Gastroesophageal sphincter (tissue), 4 donors: Measurements from ENCODE around the gene RPGRIP1. TPM values are rescaled to one million over a fixed set of nuclear protein-coding genes. Genes with fewer than 3 reads are reported as not detected.
A peak's percentile ranks its signal among the peaks of the same experiment; 100 is the strongest.

Experiments
- ATAC-seq: fragments of 150-250 bp; one replicate; pipeline ENCODE4 v1.9.1; 2016; ENCODE audit warnings: mild to moderate bottlenecking, moderate library complexity
- H3K27ac ChIP-seq, 4 donors: fragments of 200-600 bp; sonication (generic) in 3 of 4; 1 replicate in 3 of 4; 2 replicates in 1 of 4; pipeline ENCODE4 v1.5.1; 2016 to 2019
- H3K27me3 ChIP-seq: fragments of 200-600 bp; sonication (generic); one replicate; pipeline ENCODE4 v1.5.1; 2019
- H3K36me3 ChIP-seq, 2 donors: fragments of 200-600 bp; sonication (generic); one replicate each; pipeline ENCODE4 v1.5.1; 2019; ENCODE audit warnings: control low read depth in 1 of 2
- H3K4me1 ChIP-seq, 3 donors: fragments of 200-600 bp; sonication (generic); 1 replicate in 2 of 3; 2 replicates in 1 of 3; pipeline ENCODE4 v1.5.1; 2016 to 2019; ENCODE audit warnings: control low read depth in 2 of 3
- H3K4me3 ChIP-seq, 2 donors: fragments of 200-600 bp; sonication (generic); one replicate each; pipeline ENCODE4 v1.5.1; 2019; ENCODE audit warnings: mild to moderate bottlenecking in 1 of 2, moderate library complexity in 1 of 2
- H3K9me3 ChIP-seq, 3 donors: fragments of 200-600 bp; sonication (generic); one replicate each; pipeline ENCODE4 v1.5.1; 2017 to 2019; ENCODE audit warnings: control low read depth in 2 of 3
- CTCF ChIP-seq, 4 experiments: fragments of 200-600 bp in 2 of 4; fragments of 450-650 bp in 2 of 4; sonication (generic) in 1 of 4; IDR thresholded peaks; one replicate each; pipeline ENCODE4 v1.5.1; 2017 to 2019; ENCODE audit warnings: antibody characterized with exemption in 4 of 4, mild to moderate bottlenecking in 2 of 4, moderate library complexity in 2 of 4
- EP300 ChIP-seq: sonication (generic); formaldehyde crosslinking; IDR thresholded peaks from one replicate; pipeline ENCODE4 v1.6.1; 2017; ENCODE audit warnings: antibody characterized with exemption, mild to moderate bottlenecking
- POLR2A ChIP-seq, 2 donors: fragments of 450-650 bp; IDR thresholded peaks; one replicate each; pipeline ENCODE4 v1.6.1; 2017; ENCODE audit warnings: antibody characterized with exemption in 2 of 2, mild to moderate bottlenecking in 2 of 2, moderate library complexity in 1 of 2
- POLR2AphosphoS5 ChIP-seq: sonication (generic); formaldehyde crosslinking; IDR thresholded peaks from one replicate; pipeline ENCODE4 v1.6.1; 2017; ENCODE audit warnings: antibody characterized with exemption
- WGBS, 2 donors: methylation state at CpG; one replicate each; pipeline ENCODE4 v1.1.5; 2018; ENCODE audit warnings: low coverage in 1 of 2; 5-methylcytosine and 5-hydroxymethylcytosine counted together
- total RNA-seq, 4 donors: library from RNA; depleted of rRNA; stranded (reverse); fragments of >200 nt; gene quantifications; one replicate each; pipeline ENCODE4 v1.1.0, GENCODE V29; 2016

The RPGRIP1 gene
- total RNA-seq, 4 donors from 2014 or later: 0.13 to 0.62 (median 0.23) TPM; not detected in 1

- H3K4me1 ChIP-seq: peaks cover 38 to 89% (median 48%) of the 10 kb centered on the region in 3 donors
- no peak for ATAC-seq
- no peak overlapping the region for H3K4me3 ChIP-seq
- no peaks in the 10 kb centered on the region for H3K27me3 ChIP-seq
- H3K27ac ChIP-seq: peak overlapping the region in 2 of 4 donors; percentile 11 to 19
- H3K9me3 ChIP-seq: no peaks in the 10 kb centered on the region
- WGBS, 2 donors: 12 to 18% methylated on average over 5 of the region's 5 CpGs
- TF ChIP-seq POLR2A (IDR thresholded peaks at IDR 0.05) (no peak), CTCF (IDR thresholded peaks at IDR 0.05) (peak in 1 of 4 experiments; percentile 21)
- H3K36me3 ChIP-seq: peaks cover 0 to 66% of the 10 kb centered on the region in 2 donors
Observed at GRCh38 chr14:21263284-21264024, 16.4 kb upstream of the RPGRIP1 start.

GRCh38 chr14:21264025-21264801 is 15.7 kb upstream of the RPGRIP1 start:
- Histone ChIP-seq H3K36me3 (peaks cover 0 to 62% of the 10 kb centered on the region in 2 donors), H3K4me1 (peaks cover 32 to 82% (median 44%) of the 10 kb centered on the region in 3 donors), H3K4me3 (no peak overlapping the region), H3K9me3 (no peaks in the 10 kb centered on the region), H3K27me3 (no peaks in the 10 kb centered on the region), H3K27ac (peak overlapping the region in 2 of 4 donors; percentile 11 to 19)
- TF ChIP-seq POLR2AphosphoS5 (no peak), POLR2A (IDR thresholded peaks at IDR 0.05) (no peak), CTCF (IDR thresholded peaks at IDR 0.05) (no peak), EP300 (no peak)
- ATAC-seq: no peak
- 34 to 49% methylated on average over 4 of the region's 4 CpGs for WGBS, 2 donors

GRCh38 chr14:21267431-21267845 is 12.4 kb upstream of the RPGRIP1 start:
- peak overlapping the region; percentile 71 to 94 for H3K4me3 ChIP-seq
- peak overlapping the region; percentile 7 to 92 (median 76) for H3K27ac ChIP-seq
- H3K36me3 ChIP-seq: peaks cover 0 to 35% of the 10 kb centered on the region in 2 donors
- ATAC-seq: no peak
- no peaks in the 10 kb centered on the region for H3K9me3 ChIP-seq
- no peak for TF ChIP-seq POLR2A (IDR thresholded peaks at IDR 0.05)
- no peak for TF ChIP-seq CTCF (IDR thresholded peaks at IDR 0.05)
- TF ChIP-seq POLR2AphosphoS5: no peak
- no peak for TF ChIP-seq EP300
- 3 to 5% methylated on average over 10 of the region's 10 CpGs for WGBS, 2 donors
- no peaks in the 10 kb centered on the region for H3K27me3 ChIP-seq
- H3K4me1 ChIP-seq: peaks cover 22 to 60% (median 40%) of the 10 kb centered on the region in 3 donors

- peaks cover 17 to 54% (median 35%) of the 10 kb centered on the region in 3 donors for H3K4me1 ChIP-seq
- TF ChIP-seq EP300: no peak
- no peak for TF ChIP-seq CTCF (IDR thresholded peaks at IDR 0.05)
- TF ChIP-seq POLR2AphosphoS5: no peak
- TF ChIP-seq POLR2A (IDR thresholded peaks at IDR 0.05): no peak
- WGBS, 2 donors: 0% methylated on average over 14 to 16 of the region's 16 CpGs
- H3K9me3 ChIP-seq: no peaks in the 10 kb centered on the region
- H3K27ac ChIP-seq: peak overlapping the region; percentile 90 to 99 (median 92)
- no peak for ATAC-seq
- H3K4me3 ChIP-seq: peak overlapping the region; percentile 71 to 94
- H3K27me3 ChIP-seq: no peaks in the 10 kb centered on the region
- peaks cover 0 to 28% of the 10 kb centered on the region in 2 donors for H3K36me3 ChIP-seq
Observed at GRCh38 chr14:21267886-21268616, 11.8 kb upstream of the RPGRIP1 start.
